ENCODE results near the gene BTNL9. TPM values are rescaled to one million over a fixed set of nuclear protein-coding genes. Genes with fewer than 3 reads are reported as not detected.
"Not testable (repeated sequence)": the region's sequence is repeated elsewhere in the genome, so short reads cannot be mapped to it uniquely, and the experiment has no call there.

The BTNL9 gene
- total RNA-seq, 1 donor from 2014 or later, result 9.9 TPM

- H3K4me1 ChIP-seq (ENCODE audit: control insufficient read depth in 3 of 3, insufficient read depth in 3 of 3, low read length in 3 of 3); H3K9ac ChIP-seq (ENCODE audit: low read depth in 1 of 3, low read length in 3 of 3); H3K27ac ChIP-seq (ENCODE audit: low read depth, low read length); H3K4me3 ChIP-seq (ENCODE audit: low read length in 3 of 3); H3K36me3 ChIP-seq (ENCODE audit: control insufficient read depth in 3 of 3, insufficient read depth in 3 of 3, low read length in 3 of 3); H3K9me3 ChIP-seq (ENCODE audit: control insufficient read depth in 3 of 3, low read length in 3 of 3): not testable (repeated sequence)
- H3K27me3 ChIP-seq (ENCODE audit: control insufficient read depth in 3 of 3, insufficient read depth in 3 of 3, low read length in 3 of 3), result peaks cover 21 to 28% (median 22%) of the 10 kb centered on the region in 3 donors
Observed at GRCh38 chr5:181097383-181097753, 57.3 kb downstream of the BTNL9 start.

GRCh38 chr5:181097759-181098491 is 57.9 kb downstream of the BTNL9 start:
- H3K27me3 ChIP-seq (ENCODE audit: control insufficient read depth in 3 of 3, insufficient read depth in 3 of 3, low read length in 3 of 3), result peaks cover 18 to 23% (median 19%) of the 10 kb centered on the region in 3 donors
- not testable (repeated sequence) for H3K36me3 ChIP-seq (ENCODE audit: control insufficient read depth in 3 of 3, insufficient read depth in 3 of 3, low read length in 3 of 3); H3K27ac ChIP-seq (ENCODE audit: low read depth, low read length); H3K9me3 ChIP-seq (ENCODE audit: control insufficient read depth in 3 of 3, low read length in 3 of 3); H3K9ac ChIP-seq (ENCODE audit: low read depth in 1 of 3, low read length in 3 of 3); H3K4me3 ChIP-seq (ENCODE audit: low read length in 3 of 3); H3K4me1 ChIP-seq (ENCODE audit: control insufficient read depth in 3 of 3, insufficient read depth in 3 of 3, low read length in 3 of 3)

- no peak overlapping the region for H3K27ac ChIP-seq (ENCODE audit: low read depth, low read length)
- no peak overlapping the region for H3K9ac ChIP-seq (ENCODE audit: low read depth in 1 of 3, low read length in 3 of 3)
- no peaks in the 10 kb centered on the region for H3K9me3 ChIP-seq (ENCODE audit: control insufficient read depth in 3 of 3, low read length in 3 of 3)
- H3K4me1 ChIP-seq (ENCODE audit: control insufficient read depth in 3 of 3, insufficient read depth in 3 of 3, low read length in 3 of 3), result no peaks in the 10 kb centered on the region
- no peaks in the 10 kb centered on the region for H3K36me3 ChIP-seq (ENCODE audit: control insufficient read depth in 3 of 3, insufficient read depth in 3 of 3, low read length in 3 of 3)
- H3K4me3 ChIP-seq (ENCODE audit: low read length in 3 of 3), result no peak overlapping the region
- H3K27me3 ChIP-seq (ENCODE audit: control insufficient read depth in 3 of 3, insufficient read depth in 3 of 3, low read length in 3 of 3), result peaks cover 18 to 19% (median 19%) of the 10 kb centered on the region in 3 donors
Observed at GRCh38 chr5:181098762-181099601, 58.9 kb downstream of the BTNL9 start.

- H3K27ac ChIP-seq (ENCODE audit: low read depth, low read length), result no peak overlapping the region
- H3K9me3 ChIP-seq (ENCODE audit: control insufficient read depth in 3 of 3, low read length in 3 of 3), result no peaks in the 10 kb centered on the region
- no peak overlapping the region for H3K4me3 ChIP-seq (ENCODE audit: low read length in 3 of 3)
- H3K36me3 ChIP-seq (ENCODE audit: control insufficient read depth in 3 of 3, insufficient read depth in 3 of 3, low read length in 3 of 3), result no peaks in the 10 kb centered on the region
- no peak overlapping the region for H3K9ac ChIP-seq (ENCODE audit: low read depth in 1 of 3, low read length in 3 of 3)
- peaks cover 21 to 26% (median 22%) of the 10 kb centered on the region in 3 donors for H3K27me3 ChIP-seq (ENCODE audit: control insufficient read depth in 3 of 3, insufficient read depth in 3 of 3, low read length in 3 of 3)
- H3K4me1 ChIP-seq (ENCODE audit: control insufficient read depth in 3 of 3, insufficient read depth in 3 of 3, low read length in 3 of 3), result no peaks in the 10 kb centered on the region
Observed at GRCh38 chr5:181099602-181100086, 59.6 kb downstream of the BTNL9 start.

- Histone ChIP-seq H3K9me3 (ENCODE audit: control insufficient read depth in 3 of 3, low read length in 3 of 3) (no peaks in the 10 kb centered on the region), H3K4me3 (ENCODE audit: low read length in 3 of 3) (no peak overlapping the region), H3K4me1 (ENCODE audit: control insufficient read depth in 3 of 3, insufficient read depth in 3 of 3, low read length in 3 of 3) (no peaks in the 10 kb centered on the region), H3K27ac (ENCODE audit: low read depth, low read length) (no peak overlapping the region), H3K27me3 (ENCODE audit: control insufficient read depth in 3 of 3, insufficient read depth in 3 of 3, low read length in 3 of 3) (peaks cover 22 to 27% (median 23%) of the 10 kb centered on the region in 3 donors), H3K36me3 (ENCODE audit: control insufficient read depth in 3 of 3, insufficient read depth in 3 of 3, low read length in 3 of 3) (no peaks in the 10 kb centered on the region), H3K9ac (ENCODE audit: low read depth in 1 of 3, low read length in 3 of 3) (no peak overlapping the region)
Observed at GRCh38 chr5:181100121-181100875, 60.2 kb downstream of the BTNL9 start.

- H3K27ac ChIP-seq (ENCODE audit: low read depth, low read length); H3K4me1 ChIP-seq (ENCODE audit: control insufficient read depth in 3 of 3, insufficient read depth in 3 of 3, low read length in 3 of 3); H3K36me3 ChIP-seq (ENCODE audit: control insufficient read depth in 3 of 3, insufficient read depth in 3 of 3, low read length in 3 of 3); H3K4me3 ChIP-seq (ENCODE audit: low read length in 3 of 3); H3K9ac ChIP-seq (ENCODE audit: low read depth in 1 of 3, low read length in 3 of 3); H3K9me3 ChIP-seq (ENCODE audit: control insufficient read depth in 3 of 3, low read length in 3 of 3): not testable (repeated sequence)
- H3K27me3 ChIP-seq (ENCODE audit: control insufficient read depth in 3 of 3, insufficient read depth in 3 of 3, low read length in 3 of 3), result peaks cover 27 to 33% (median 27%) of the 10 kb centered on the region in 3 donors
Observed at GRCh38 chr5:181101030-181101641, 61.1 kb downstream of the BTNL9 start.

- not testable (repeated sequence) for H3K4me3 ChIP-seq (ENCODE audit: low read length in 3 of 3); H3K9ac ChIP-seq (ENCODE audit: low read depth in 1 of 3, low read length in 3 of 3); H3K36me3 ChIP-seq (ENCODE audit: control insufficient read depth in 3 of 3, insufficient read depth in 3 of 3, low read length in 3 of 3); H3K4me1 ChIP-seq (ENCODE audit: control insufficient read depth in 3 of 3, insufficient read depth in 3 of 3, low read length in 3 of 3); H3K9me3 ChIP-seq (ENCODE audit: control insufficient read depth in 3 of 3, low read length in 3 of 3); H3K27ac ChIP-seq (ENCODE audit: low read depth, low read length)
- peaks cover 32 to 37% (median 35%) of the 10 kb centered on the region in 3 donors for H3K27me3 ChIP-seq (ENCODE audit: control insufficient read depth in 3 of 3, insufficient read depth in 3 of 3, low read length in 3 of 3)
Observed at GRCh38 chr5:181101930-181102674, 62.0 kb downstream of the BTNL9 start.

- H3K36me3 ChIP-seq (ENCODE audit: control insufficient read depth in 3 of 3, insufficient read depth in 3 of 3, low read length in 3 of 3); H3K27ac ChIP-seq (ENCODE audit: low read depth, low read length); H3K9ac ChIP-seq (ENCODE audit: low read depth in 1 of 3, low read length in 3 of 3); H3K4me3 ChIP-seq (ENCODE audit: low read length in 3 of 3); H3K4me1 ChIP-seq (ENCODE audit: control insufficient read depth in 3 of 3, insufficient read depth in 3 of 3, low read length in 3 of 3); H3K9me3 ChIP-seq (ENCODE audit: control insufficient read depth in 3 of 3, low read length in 3 of 3): not testable (repeated sequence)
- H3K27me3 ChIP-seq (ENCODE audit: control insufficient read depth in 3 of 3, insufficient read depth in 3 of 3, low read length in 3 of 3), result peaks cover 47 to 51% (median 48%) of the 10 kb centered on the region in 3 donors
Observed at GRCh38 chr5:181104259-181104568, 64.1 kb downstream of the BTNL9 start.

GRCh38 chr5:181104606-181105390 is 64.7 kb downstream of the BTNL9 start:
- H3K9me3 ChIP-seq (ENCODE audit: control insufficient read depth in 3 of 3, low read length in 3 of 3); H3K4me3 ChIP-seq (ENCODE audit: low read length in 3 of 3); H3K9ac ChIP-seq (ENCODE audit: low read depth in 1 of 3, low read length in 3 of 3); H3K36me3 ChIP-seq (ENCODE audit: control insufficient read depth in 3 of 3, insufficient read depth in 3 of 3, low read length in 3 of 3); H3K4me1 ChIP-seq (ENCODE audit: control insufficient read depth in 3 of 3, insufficient read depth in 3 of 3, low read length in 3 of 3); H3K27ac ChIP-seq (ENCODE audit: low read depth, low read length): not testable (repeated sequence)
- H3K27me3 ChIP-seq (ENCODE audit: control insufficient read depth in 3 of 3, insufficient read depth in 3 of 3, low read length in 3 of 3), result peaks cover 46 to 51% (median 48%) of the 10 kb centered on the region in 3 donors
